CD4-positive, alpha-beta T cell treated with Interleukin-17A for 4 hours (primary cell): Measurements from ENCODE around the gene RALGPS1.
"Not testable (repeated sequence)": the region's sequence is repeated elsewhere in the genome, so short reads cannot be mapped to it uniquely, and the experiment has no call there.

Experiments used
- DNase-seq: peaks from one replicate; pipeline ENCODE4 v3.0.0-alpha.2; 2020; ENCODE audit warnings: mixed read lengths

RALGPS1 gene

GRCh38 chr9:127140842-127141675 is 226.5 kb downstream of the RALGPS1 start:
- DNase-seq, result no peak

GRCh38 chr9:127142291-127142690 is 227.7 kb downstream of the RALGPS1 start:
- no peak for DNase-seq

- no peak for DNase-seq
Measured at GRCh38 chr9:127142931-127143464, 228.4 kb downstream of the RALGPS1 start.

GRCh38 chr9:127143920-127144465 is 229.4 kb downstream of the RALGPS1 start:
- DNase-seq, result no peak

- no peak for DNase-seq
Measured at GRCh38 chr9:127144670-127145445, 230.3 kb downstream of the RALGPS1 start.

- DNase-seq, result not testable (repeated sequence)
Measured at GRCh38 chr9:127146841-127147240, 232.3 kb downstream of the RALGPS1 start.

- no peak for DNase-seq
Measured at GRCh38 chr9:127147251-127147650, 232.7 kb downstream of the RALGPS1 start.

GRCh38 chr9:127148014-127148413 is 233.4 kb downstream of the RALGPS1 start:
- DNase-seq, result no peak

GRCh38 chr9:127149010-127149409 is 234.4 kb downstream of the RALGPS1 start:
- DNase-seq, result no peak

- no peak for DNase-seq
Measured at GRCh38 chr9:127149463-127150390, 235.1 kb downstream of the RALGPS1 start.

- no peak for DNase-seq
Measured at GRCh38 chr9:127153501-127153900, 238.9 kb downstream of the RALGPS1 start.

GRCh38 chr9:127154003-127154389 is 239.4 kb downstream of the RALGPS1 start:
- no peak for DNase-seq

- no peak for DNase-seq
Measured at GRCh38 chr9:127154390-127155191, 240.0 kb downstream of the RALGPS1 start.

- no peak for DNase-seq
Measured at GRCh38 chr9:127155314-127155960, 240.9 kb downstream of the RALGPS1 start.

- DNase-seq, result no peak
Measured at GRCh38 chr9:127158786-127159324, 244.3 kb downstream of the RALGPS1 start.

- no peak for DNase-seq
Measured at GRCh38 chr9:127159325-127159801, 244.8 kb downstream of the RALGPS1 start.

GRCh38 chr9:127159949-127160610 is 245.5 kb downstream of the RALGPS1 start:
- DNase-seq, result no peak

GRCh38 chr9:127161081-127161624 is 246.6 kb downstream of the RALGPS1 start:
- no peak for DNase-seq

GRCh38 chr9:127162046-127162863 is 247.7 kb downstream of the RALGPS1 start:
- no peak for DNase-seq
